ENCODE data around the gene SCTR.

The SCTR gene

GRCh38 chr2:119474371-119475224 lies 49.7 kb downstream of the SCTR start:
- H3K9ac ChIP-seq (ENCODE audit: low read length), result no peak overlapping the region
- TF ChIP-seq EZH2phosphoT487 (IDR thresholded peaks at IDR 0.05; ENCODE audit: low read depth) (no peak), CTCF (IDR thresholded peaks at IDR 0.05; ENCODE audit: low read depth, low read length) (no peak)
- no peak overlapping the region for H2AFZ ChIP-seq (ENCODE audit: low read depth, low read length)
- H4K20me1 ChIP-seq (ENCODE audit: insufficient read depth, low read length), result no peaks in the 10 kb centered on the region
- no peaks in the 10 kb centered on the region for H3K79me2 ChIP-seq (ENCODE audit: low read length)
- H3K9me3 ChIP-seq (ENCODE audit: insufficient read depth, low read length), result no peaks in the 10 kb centered on the region
- no peak overlapping the region for H3K27ac ChIP-seq (ENCODE audit: low read length)
- H3K4me3 ChIP-seq (ENCODE audit: low read length), result no peak overlapping the region
- no peak overlapping the region for H3K4me2 ChIP-seq (ENCODE audit: low read length)
- H3K4me1 ChIP-seq (ENCODE audit: low read length), result peaks cover 2% of the 10 kb centered on the region; the same call in 1 of the 2 replicates
- H3K36me3 ChIP-seq (replicated peaks; ENCODE audit: low read depth, low read length), result no peaks in the 10 kb centered on the region
- H3K27me3 ChIP-seq (ENCODE audit: low read depth, low read length), result no peaks in the 10 kb centered on the region

- Histone ChIP-seq H3K9ac (ENCODE audit: low read length) (no peak overlapping the region), H3K36me3 (replicated peaks; ENCODE audit: low read depth, low read length) (no peaks in the 10 kb centered on the region), H2AFZ (ENCODE audit: low read depth, low read length) (no peak overlapping the region), H3K4me3 (ENCODE audit: low read length) (no peak overlapping the region), H3K9me3 (ENCODE audit: insufficient read depth, low read length) (no peaks in the 10 kb centered on the region), H4K20me1 (ENCODE audit: insufficient read depth, low read length) (no peaks in the 10 kb centered on the region), H3K27me3 (ENCODE audit: low read depth, low read length) (no peaks in the 10 kb centered on the region), H3K79me2 (ENCODE audit: low read length) (no peaks in the 10 kb centered on the region), H3K4me2 (ENCODE audit: low read length) (no peak overlapping the region), H3K4me1 (ENCODE audit: low read length) (peaks cover 2% of the 10 kb centered on the region; the same call in 1 of the 2 replicates), H3K27ac (ENCODE audit: low read length) (no peak overlapping the region)
- no peak for TF ChIP-seq CTCF (IDR thresholded peaks at IDR 0.05; ENCODE audit: low read depth, low read length)
- no peak for TF ChIP-seq EZH2phosphoT487 (IDR thresholded peaks at IDR 0.05; ENCODE audit: low read depth)
Observed at GRCh38 chr2:119473621-119474370, 50.5 kb downstream of the SCTR start.

GRCh38 chr2:119472749-119473148 lies 51.5 kb downstream of the SCTR start:
- Histone ChIP-seq H2AFZ (ENCODE audit: low read depth, low read length) (no peak overlapping the region), H3K27me3 (ENCODE audit: low read depth, low read length) (no peaks in the 10 kb centered on the region), H3K9ac (ENCODE audit: low read length) (no peak overlapping the region), H3K79me2 (ENCODE audit: low read length) (no peaks in the 10 kb centered on the region), H3K4me2 (ENCODE audit: low read length) (no peak overlapping the region), H3K9me3 (ENCODE audit: insufficient read depth, low read length) (no peaks in the 10 kb centered on the region), H3K4me1 (ENCODE audit: low read length) (peaks cover 2% of the 10 kb centered on the region; the same call in 1 of the 2 replicates), H4K20me1 (ENCODE audit: insufficient read depth, low read length) (no peaks in the 10 kb centered on the region), H3K27ac (ENCODE audit: low read length) (no peak overlapping the region), H3K36me3 (replicated peaks; ENCODE audit: low read depth, low read length) (no peaks in the 10 kb centered on the region), H3K4me3 (ENCODE audit: low read length) (no peak overlapping the region)
- TF ChIP-seq CTCF (IDR thresholded peaks at IDR 0.05; ENCODE audit: low read depth, low read length) (no peak), EZH2phosphoT487 (IDR thresholded peaks at IDR 0.05; ENCODE audit: low read depth) (no peak)

- H3K27me3 ChIP-seq (ENCODE audit: low read depth, low read length), result no peaks in the 10 kb centered on the region
- H2AFZ ChIP-seq (ENCODE audit: low read depth, low read length), result no peak overlapping the region
- H3K9ac ChIP-seq (ENCODE audit: low read length), result no peak overlapping the region
- H3K79me2 ChIP-seq (ENCODE audit: low read length), result no peaks in the 10 kb centered on the region
- no peaks in the 10 kb centered on the region for H3K9me3 ChIP-seq (ENCODE audit: insufficient read depth, low read length)
- no peaks in the 10 kb centered on the region for H4K20me1 ChIP-seq (ENCODE audit: insufficient read depth, low read length)
- H3K4me2 ChIP-seq (ENCODE audit: low read length), result no peak overlapping the region
- H3K36me3 ChIP-seq (replicated peaks; ENCODE audit: low read depth, low read length), result no peaks in the 10 kb centered on the region
- TF ChIP-seq CTCF (IDR thresholded peaks at IDR 0.05; ENCODE audit: low read depth, low read length) (no peak), EZH2phosphoT487 (IDR thresholded peaks at IDR 0.05; ENCODE audit: low read depth) (no peak)
- H3K4me1 ChIP-seq (ENCODE audit: low read length), result no peaks in the 10 kb centered on the region
- H3K27ac ChIP-seq (ENCODE audit: low read length), result no peak overlapping the region
- H3K4me3 ChIP-seq (ENCODE audit: low read length), result no peak overlapping the region
Observed at GRCh38 chr2:119469661-119470297, 54.5 kb downstream of the SCTR start.
